NCI-H2107 (cell line): ENCODE data around the gene AHCYL1.
A peak's percentile ranks its signal among the peaks of the same experiment; 100 is the strongest.
"Not testable (repeated sequence)": the region's sequence is repeated elsewhere in the genome, so short reads cannot be mapped to it uniquely, and the experiment has no call there.

Experiments
- DNase-seq: peaks from one replicate; lab custom pipeline; 2025; lab: John Stamatoyannopoulos, UW

AHCYL1 gene

GRCh38 chr1:109984456-109985246 lies at the start of gene AHCYL1:
AHCYL1 (plus strand) TSS chr1:109984765; CDS start chr1:109985053, 288 bp downstream.
- DNase-seq = peak; percentile 99

- no peak for DNase-seq
Measured at GRCh38 chr1:109935451-109935900, 49.1 kb upstream of the AHCYL1 start.

- DNase-seq = no peak
Measured at GRCh38 chr1:109937738-109938137, 46.8 kb upstream of the AHCYL1 start.

- no peak for DNase-seq
Measured at GRCh38 chr1:109938556-109938955, 46.0 kb upstream of the AHCYL1 start.

GRCh38 chr1:109942434-109942833 lies 42.1 kb upstream of the AHCYL1 start:
- DNase-seq = no peak

- DNase-seq = no peak
Measured at GRCh38 chr1:109944541-109944940, 40.0 kb upstream of the AHCYL1 start.

GRCh38 chr1:109946511-109946910 lies 38.1 kb upstream of the AHCYL1 start:
- DNase-seq = no peak

GRCh38 chr1:109947582-109948284 lies 36.8 kb upstream of the AHCYL1 start:
- DNase-seq = no peak

GRCh38 chr1:109948285-109948630 lies 36.3 kb upstream of the AHCYL1 start:
- DNase-seq = no peak

- DNase-seq = no peak
Measured at GRCh38 chr1:109950038-109950437, 34.5 kb upstream of the AHCYL1 start.

GRCh38 chr1:109950509-109950908 lies 34.1 kb upstream of the AHCYL1 start:
- no peak for DNase-seq

- not testable (repeated sequence) for DNase-seq
Measured at GRCh38 chr1:109951501-109951900, 33.1 kb upstream of the AHCYL1 start.

- DNase-seq = no peak
Measured at GRCh38 chr1:109954041-109954512, 30.5 kb upstream of the AHCYL1 start.

- no peak for DNase-seq
Measured at GRCh38 chr1:109959632-109959973, 25.0 kb upstream of the AHCYL1 start.

GRCh38 chr1:109959974-109960744 lies 24.4 kb upstream of the AHCYL1 start:
- no peak for DNase-seq

- no peak for DNase-seq
Measured at GRCh38 chr1:109960745-109961094, 23.8 kb upstream of the AHCYL1 start.

- no peak for DNase-seq
Measured at GRCh38 chr1:109963864-109964263, 20.7 kb upstream of the AHCYL1 start.

GRCh38 chr1:109969146-109969829 lies 15.3 kb upstream of the AHCYL1 start:
- no peak for DNase-seq

GRCh38 chr1:109969907-109970306 lies 14.7 kb upstream of the AHCYL1 start:
- no peak for DNase-seq

GRCh38 chr1:109971559-109971958 lies 13.0 kb upstream of the AHCYL1 start:
- DNase-seq = no peak

GRCh38 chr1:109974191-109974590 lies 10.4 kb upstream of the AHCYL1 start:
- DNase-seq = no peak

GRCh38 chr1:109975718-109976117 lies 8.8 kb upstream of the AHCYL1 start:
- no peak for DNase-seq
